HL-60 (cell line): ENCODE measurements around the gene TBL1XR1.

ENCODE experiments used
- CTCF ChIP-seq: IDR thresholded peaks from one replicate; pipeline ENCODE4 v1.5.1; 2011; ENCODE audit warnings: low read length, control low read depth, inconsistent platforms; ENCODE audit not compliant: insufficient read depth
- POLR2AphosphoS5 ChIP-seq: IDR thresholded peaks from 2 replicates; pipeline ENCODE4 v1.6.1; 2012; ENCODE audit warnings: low read depth

DNA sequence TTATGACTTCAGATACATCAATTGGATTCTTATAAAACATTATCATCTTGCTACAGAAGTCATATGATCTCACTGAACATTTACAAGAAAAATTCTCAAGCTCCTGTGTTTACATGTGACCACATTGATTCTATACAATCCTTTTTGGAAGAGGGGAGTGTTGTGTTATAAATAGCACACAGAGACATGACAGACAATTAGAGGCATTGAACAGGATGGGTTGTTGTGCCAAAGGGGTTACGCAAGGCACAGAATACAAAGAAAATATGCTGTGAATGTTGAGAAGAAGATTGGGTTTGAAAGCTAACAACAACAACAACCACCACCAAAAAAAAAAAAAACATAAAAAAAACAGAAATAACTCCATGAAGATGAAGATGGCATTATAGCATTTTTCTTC, 32.5 kb upstream of the TBL1XR1 start:
- no peak for TF ChIP-seq CTCF
- TF ChIP-seq POLR2AphosphoS5 = no peak
